GM12878 (cell line): ENCODE data around the gene OR6N1. TPM values are rescaled to one million over a fixed set of nuclear protein-coding genes. Genes with fewer than 3 reads are reported as not detected.

ENCODE experiments used
- ATF2 ChIP-seq: IDR thresholded peaks from 2 replicates; pipeline ENCODE4 v1.6.1; 2012; ENCODE audit warnings: low read length, inconsistent platforms
- CHD4 ChIP-seq: fragments of 200-600 bp; sonication (generic); IDR thresholded peaks from 2 replicates; pipeline ENCODE4 v1.6.1; 2016; ENCODE audit warnings: mild to moderate bottlenecking
- DPF2 ChIP-seq: fragments of 450-650 bp; IDR thresholded peaks from 2 replicates; pipeline ENCODE4 v1.6.1; 2017; ENCODE audit warnings: mild to moderate bottlenecking
- ESRRA ChIP-seq: IDR thresholded peaks from 2 replicates; pipeline ENCODE4 v1.6.1; 2012; ENCODE audit warnings: mild to moderate bottlenecking, low read length, improper control_type of control experiment
- IKZF2 ChIP-seq, 2 experiments: fragments of 450-650 bp; IDR thresholded peaks; 2 replicates each; pipeline ENCODE4 v1.6.1; 2017; ENCODE audit warnings: mild to moderate bottlenecking in 2 of 2, moderate library complexity in 2 of 2
- NBN ChIP-seq: fragments of 450-650 bp; IDR thresholded peaks from 2 replicates; pipeline ENCODE4 v1.6.1; 2016
- RB1 ChIP-seq: fragments of 450-650 bp; formaldehyde crosslinking; IDR thresholded peaks from 2 replicates; pipeline ENCODE4 v1.6.1; 2017; ENCODE audit warnings: mild to moderate bottlenecking, borderline replicate concordance
- SKIL ChIP-seq: fragments of 450-650 bp; IDR thresholded peaks from 2 replicates; pipeline ENCODE4 v1.6.1; 2017; ENCODE audit warnings: mild to moderate bottlenecking, low read depth, inconsistent platforms; ENCODE audit not compliant: poor library complexity, severe bottlenecking
- TCF3 ChIP-seq: IDR thresholded peaks from 2 replicates; pipeline ENCODE4 v1.6.1; 2012; ENCODE audit warnings: low read depth, mild to moderate bottlenecking, low read length, borderline replicate concordance; ENCODE audit not compliant: insufficient read depth
- ZBTB4 ChIP-seq: fragments of 450-650 bp; formaldehyde crosslinking; IDR thresholded peaks from 2 replicates; pipeline ENCODE4 v1.4.0; 2022; ENCODE audit warnings: mild to moderate bottlenecking, moderate library complexity
- ZZZ3 ChIP-seq: IDR thresholded peaks from 2 replicates; pipeline ENCODE4 v1.6.1; 2011; ENCODE audit warnings: low read depth; ENCODE audit not compliant: control insufficient read depth, insufficient read length
- polyA plus RNA-seq, 11 experiments: library from polyadenylated mRNA; depleted of rRNA in 4 of 11; unstranded in 6 of 11; stranded (reverse) in 5 of 11; fragments of >200 nt; fragmentation: Nextera tagmentation in 4 of 11; fragmentation: Illumina TruSeq in 1 of 11; extraction: Ambion mirVana in 4 of 11; extraction: Trizol in 1 of 11; gene quantifications; 1 replicate in 1 of 11; 2 replicates in 10 of 11; pipeline versions ENCODE4 v1.2.1 to v1.2.3, GENCODE V29; 2011 to 2016; ENCODE audit warnings: inconsistent platforms in 2 of 11, missing spikeins in 2 of 11, low read depth in 1 of 11
- total RNA-seq, 4 experiments: library from RNA; depleted of rRNA in 3 of 4; stranded (reverse); fragments of >200 nt in 3 of 4; fragmentation: Illumina TruSeq in 1 of 4; extraction: Trizol in 1 of 4; gene quantifications; 2 replicates each; pipeline versions ENCODE4 v1.2.1 to v1.2.3, GENCODE V29; 2013 to 2021

OR6N1 gene
- total and polyA plus RNA-seq, 10 of the 15 experiments (the other 5 are each of a cell fraction or from before 2014, with no cell fraction given), result not detected

GRCh38 chr1:158717344-158717743 is 54.7 kb downstream of the OR6N1 start (continued):
- TF ChIP-seq SKIL (no peak), ZZZ3 (no peak), NBN (no peak), ESRRA (no peak), TCF3 (no peak), CHD4 (no peak), IKZF2 (IDR thresholded peaks at IDR 0.05) (no peak), ZBTB4 (no peak), RB1 (no peak), ATF2 (no peak), DPF2 (no peak)
